Measurements from ENCODE around the gene RAI1.

Gene RAI1

DNA sequence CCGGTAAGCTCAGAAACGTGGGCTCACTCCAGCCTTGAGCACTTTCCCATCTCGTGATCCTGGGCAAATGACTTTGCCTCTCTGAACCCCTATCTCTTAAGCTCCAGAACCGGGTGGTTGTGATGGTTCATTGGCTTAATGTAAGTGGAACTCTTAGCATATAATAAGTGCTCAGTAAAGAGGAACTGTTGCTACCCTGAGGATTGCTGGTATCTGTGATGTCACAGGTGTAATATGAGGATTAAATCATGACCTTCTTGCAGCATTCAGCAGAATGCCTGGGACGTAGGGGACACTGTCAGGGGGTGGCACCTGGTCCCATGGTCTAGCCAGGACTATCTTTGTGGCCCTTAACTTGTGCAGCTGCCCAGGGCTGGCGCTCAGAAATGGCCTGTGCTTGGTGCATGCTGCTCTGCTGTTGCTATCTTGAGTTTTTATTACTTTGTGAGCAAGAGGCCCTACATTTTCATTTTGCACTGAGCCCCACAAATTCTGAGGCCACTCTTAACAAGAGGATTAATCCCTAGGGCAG lies 86.7 kb downstream of the RAI1 start:
- no peaks in the 10 kb centered on the region for H3K9me3 ChIP-seq (ENCODE audit: control insufficient read depth, insufficient read depth, low read depth, low read length)
- no peak; the same call in 1 of the 2 replicates for TF ChIP-seq SCRT1 (tag by site-specific recombination; IDR thresholded peaks at IDR 0.05; ENCODE audit: borderline replicate concordance)
- TF ChIP-seq ZNF292 (tag by site-specific recombination; IDR thresholded peaks at IDR 0.05; ENCODE audit: borderline replicate concordance, low read depth): no peak
- TF ChIP-seq, protein P1, sequence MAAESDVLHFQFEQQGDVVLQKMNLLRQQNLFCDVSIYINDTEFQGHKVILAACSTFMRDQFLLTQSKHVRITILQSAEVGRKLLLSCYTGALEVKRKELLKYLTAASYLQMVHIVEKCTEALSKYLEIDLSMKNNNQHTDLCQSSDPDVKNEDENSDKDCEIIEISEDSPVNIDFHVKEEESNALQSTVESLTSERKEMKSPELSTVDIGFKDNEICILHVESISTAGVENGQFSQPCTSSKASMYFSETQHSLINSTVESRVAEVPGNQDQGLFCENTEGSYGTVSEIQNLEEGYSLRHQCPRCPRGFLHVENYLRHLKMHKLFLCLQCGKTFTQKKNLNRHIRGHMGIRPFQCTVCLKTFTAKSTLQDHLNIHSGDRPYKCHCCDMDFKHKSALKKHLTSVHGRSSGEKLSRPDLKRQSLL (tag by site-specific recombination; IDR thresholded peaks at IDR 0.05): no peak
- TF ChIP-seq REPIN1 (tag by site-specific recombination; IDR thresholded peaks at IDR 0.05; ENCODE audit: low read depth): no peak
- no peak for TF ChIP-seq ZFP3 (tag by site-specific recombination; IDR thresholded peaks at IDR 0.05; ENCODE audit: low read depth)
- no peak for TF ChIP-seq HOXA7 (CRISPR knock-in tag; IDR thresholded peaks at IDR 0.05; ENCODE audit: borderline replicate concordance)
- TF ChIP-seq, protein P2, sequence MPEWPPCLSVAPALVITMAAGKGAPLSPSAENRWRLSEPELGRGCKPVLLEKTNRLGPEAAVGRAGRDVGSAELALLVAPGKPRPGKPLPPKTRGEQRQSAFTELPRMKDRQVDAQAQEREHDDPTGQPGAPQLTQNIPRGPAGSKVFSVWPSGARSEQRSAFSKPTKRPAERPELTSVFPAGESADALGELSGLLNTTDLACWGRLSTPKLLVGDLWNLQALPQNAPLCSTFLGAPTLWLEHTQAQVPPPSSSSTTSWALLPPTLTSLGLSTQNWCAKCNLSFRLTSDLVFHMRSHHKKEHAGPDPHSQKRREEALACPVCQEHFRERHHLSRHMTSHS (tag by site-specific recombination; IDR thresholded peaks at IDR 0.05): no peak
- TF ChIP-seq, protein P3, sequence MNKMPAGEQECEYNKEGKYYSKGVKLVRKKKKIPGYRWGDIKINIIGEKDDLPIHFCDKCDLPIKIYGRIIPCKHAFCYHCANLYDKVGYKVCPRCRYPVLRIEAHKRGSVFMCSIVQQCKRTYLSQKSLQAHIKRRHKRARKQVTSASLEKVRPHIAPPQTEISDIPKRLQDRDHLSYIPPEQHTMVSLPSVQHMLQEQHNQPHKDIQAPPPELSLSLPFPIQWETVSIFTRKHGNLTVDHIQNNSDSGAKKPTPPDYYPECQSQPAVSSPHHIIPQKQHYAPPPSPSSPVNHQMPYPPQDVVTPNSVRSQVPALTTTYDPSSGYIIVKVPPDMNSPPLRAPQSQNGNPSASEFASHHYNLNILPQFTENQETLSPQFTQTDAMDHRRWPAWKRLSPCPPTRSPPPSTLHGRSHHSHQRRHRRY (tag by site-specific recombination; IDR thresholded peaks at IDR 0.05): no peak
- TF ChIP-seq ZNF561 (tag by site-specific recombination; IDR thresholded peaks at IDR 0.05; ENCODE audit: borderline replicate concordance): no peak
- TF ChIP-seq ZNF223 (tag by site-specific recombination; IDR thresholded peaks at IDR 0.05): no peak
- TF ChIP-seq ZNF664 (tag by site-specific recombination; IDR thresholded peaks at IDR 0.05): peak; percentile 89
- peak; percentile 41; the same call in 1 of the 2 replicates for TF ChIP-seq ZNF629 (tag by site-specific recombination; IDR thresholded peaks at IDR 0.05)
- TF ChIP-seq, protein P4, sequence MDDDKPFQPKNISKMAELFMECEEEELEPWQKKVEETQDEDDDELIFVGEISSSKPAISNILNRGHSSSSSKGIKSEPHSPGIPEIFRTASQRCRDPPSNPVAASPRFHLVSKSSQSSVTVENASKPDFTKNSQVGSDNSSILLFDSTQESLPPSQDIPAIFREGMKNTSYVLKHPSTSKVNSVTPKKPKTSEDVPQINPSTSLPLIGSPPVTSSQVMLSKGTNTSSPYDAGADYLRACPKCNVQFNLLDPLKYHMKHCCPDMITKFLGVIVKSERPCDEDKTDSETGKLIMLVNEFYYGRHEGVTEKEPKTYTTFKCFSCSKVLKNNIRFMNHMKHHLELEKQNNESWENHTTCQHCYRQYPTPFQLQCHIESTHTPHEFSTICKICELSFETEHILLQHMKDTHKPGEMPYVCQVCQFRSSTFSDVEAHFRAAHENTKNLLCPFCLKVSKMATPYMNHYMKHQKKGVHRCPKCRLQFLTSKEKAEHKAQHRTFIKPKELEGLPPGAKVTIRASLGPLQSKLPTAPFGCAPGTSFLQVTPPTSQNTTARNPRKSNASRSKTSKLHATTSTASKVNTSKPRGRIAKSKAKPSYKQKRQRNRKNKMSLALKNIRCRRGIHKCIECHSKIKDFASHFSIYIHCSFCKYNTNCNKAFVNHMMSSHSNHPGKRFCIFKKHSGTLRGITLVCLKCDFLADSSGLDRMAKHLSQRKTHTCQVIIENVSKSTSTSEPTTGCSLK (tag by site-specific recombination; IDR thresholded peaks at IDR 0.05): no peak
- TF ChIP-seq, protein P5, sequence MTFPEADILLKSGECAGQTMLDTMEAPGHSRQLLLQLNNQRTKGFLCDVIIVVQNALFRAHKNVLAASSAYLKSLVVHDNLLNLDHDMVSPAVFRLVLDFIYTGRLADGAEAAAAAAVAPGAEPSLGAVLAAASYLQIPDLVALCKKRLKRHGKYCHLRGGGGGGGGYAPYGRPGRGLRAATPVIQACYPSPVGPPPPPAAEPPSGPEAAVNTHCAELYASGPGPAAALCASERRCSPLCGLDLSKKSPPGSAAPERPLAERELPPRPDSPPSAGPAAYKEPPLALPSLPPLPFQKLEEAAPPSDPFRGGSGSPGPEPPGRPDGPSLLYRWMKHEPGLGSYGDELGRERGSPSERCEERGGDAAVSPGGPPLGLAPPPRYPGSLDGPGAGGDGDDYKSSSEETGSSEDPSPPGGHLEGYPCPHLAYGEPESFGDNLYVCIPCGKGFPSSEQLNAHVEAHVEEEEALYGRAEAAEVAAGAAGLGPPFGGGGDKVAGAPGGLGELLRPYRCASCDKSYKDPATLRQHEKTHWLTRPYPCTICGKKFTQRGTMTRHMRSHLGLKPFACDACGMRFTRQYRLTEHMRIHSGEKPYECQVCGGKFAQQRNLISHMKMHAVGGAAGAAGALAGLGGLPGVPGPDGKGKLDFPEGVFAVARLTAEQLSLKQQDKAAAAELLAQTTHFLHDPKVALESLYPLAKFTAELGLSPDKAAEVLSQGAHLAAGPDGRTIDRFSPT (tag by site-specific recombination; IDR thresholded peaks at IDR 0.05): peak; percentile 4; the same call in 1 of the 2 replicates
- peak; percentile 79 for TF ChIP-seq SCRT2 (tag by site-specific recombination; IDR thresholded peaks at IDR 0.05)
- TF ChIP-seq, protein P6, sequence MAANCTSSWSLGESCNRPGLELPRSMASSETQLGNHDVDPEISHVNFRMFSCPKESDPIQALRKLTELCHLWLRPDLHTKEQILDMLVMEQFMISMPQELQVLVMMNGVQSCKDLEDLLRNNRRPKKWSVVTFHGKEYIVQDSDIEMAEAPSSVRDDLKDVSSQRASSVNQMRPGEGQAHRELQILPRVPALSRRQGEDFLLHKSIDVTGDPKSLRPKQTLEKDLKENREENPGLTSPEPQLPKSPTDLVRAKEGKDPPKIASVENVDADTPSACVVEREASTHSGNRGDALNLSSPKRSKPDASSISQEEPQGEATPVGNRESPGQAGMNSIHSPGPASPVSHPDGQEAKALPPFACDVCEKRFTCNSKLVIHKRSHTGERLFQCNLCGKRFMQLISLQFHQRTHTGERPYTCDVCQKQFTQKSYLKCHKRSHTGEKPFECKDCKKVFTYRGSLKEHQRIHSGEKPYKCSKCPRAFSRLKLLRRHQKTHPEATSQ (tag by site-specific recombination; IDR thresholded peaks at IDR 0.05): no peak
- H3K4me1 ChIP-seq (ENCODE audit: control insufficient read depth, insufficient read depth, low read length): peaks cover 13% of the 10 kb centered on the region
- POLR2A ChIA-PET: no interaction called here
- H3K4me3 ChIP-seq (ENCODE audit: low read depth, low read length): no peak overlapping the region
- H3K36me3 ChIP-seq (ENCODE audit: control insufficient read depth in 2 of 2, insufficient read depth in 1 of 2, low read length in 2 of 2): peaks cover 0 to 8% of the 10 kb centered on the region in 2 experiments; a peak in 1 of 3 replicates
- H3K27ac ChIP-seq (ENCODE audit: extremely low read depth, low read depth, low read length): no peak overlapping the region
- CTCF ChIA-PET: interaction anchor here (0.6 to 0.7 kb wide), 3 partner anchors 68 to 356 kb away, joined by 3 read pairs; no protein-coding TSS in a partner anchor

All from HEK293 (cell line).